HG03439 (cell line): Measurements from ENCODE around the gene TRPC5OS.
A peak's percentile ranks its signal among the peaks of the same experiment; 100 is the strongest.

Source experiments
- ATAC-seq: cut with Tn5 transposase; IDR thresholded peaks from one replicate; pipeline ENCODE4 v1.9.1; 2021; ENCODE audit warnings: mild to moderate bottlenecking, moderate library complexity; ENCODE audit not compliant: unreplicated experiment

TRPC5OS gene

DNA sequence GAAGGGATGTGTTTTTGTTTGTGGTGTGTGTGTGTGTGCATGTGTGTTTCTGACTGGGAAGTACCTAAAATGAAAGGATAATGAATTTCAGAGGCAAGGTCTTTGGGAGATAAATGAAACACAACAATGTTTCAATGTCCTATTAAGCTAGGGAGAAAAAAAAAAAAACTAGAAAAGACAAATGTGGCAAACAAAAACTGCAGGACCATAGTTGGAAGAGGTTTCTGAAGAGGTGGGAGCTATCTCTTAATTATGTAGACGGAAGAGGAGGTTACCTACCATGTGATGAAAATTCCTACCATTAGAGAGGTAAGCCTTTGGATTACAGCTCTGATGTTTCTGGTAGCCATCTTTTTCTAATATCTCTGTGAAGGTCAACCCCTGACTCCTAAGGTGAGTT is at the start of gene TRPC5OS:
Gene TRPC5OS (plus strand): TSS at position 301 of the 400 bp plus-strand sequence. CDS start 25,669 bp downstream, outside the sequence.
- no peak for ATAC-seq

DNA sequence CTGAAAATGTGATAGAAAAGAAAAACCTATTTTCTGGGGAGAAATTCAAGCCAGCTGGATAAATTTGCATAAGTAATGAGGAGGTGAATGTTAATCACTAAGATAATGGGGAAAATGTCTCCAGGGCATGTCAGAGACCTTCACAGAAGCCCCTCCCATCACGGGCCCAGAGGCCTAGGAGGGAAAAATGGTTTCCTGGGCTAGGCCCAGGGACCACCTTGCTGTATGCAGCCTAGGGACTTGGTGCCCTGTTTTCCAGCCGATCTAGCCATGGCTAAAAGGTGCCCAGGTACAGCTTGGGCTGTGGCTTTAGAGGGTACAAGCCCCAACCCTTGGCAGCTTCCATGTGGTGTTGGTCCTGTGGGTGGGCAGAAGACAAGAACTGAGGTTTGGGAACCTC is 46.6 kb upstream of the TRPC5OS start:
- ATAC-seq = no peak

DNA sequence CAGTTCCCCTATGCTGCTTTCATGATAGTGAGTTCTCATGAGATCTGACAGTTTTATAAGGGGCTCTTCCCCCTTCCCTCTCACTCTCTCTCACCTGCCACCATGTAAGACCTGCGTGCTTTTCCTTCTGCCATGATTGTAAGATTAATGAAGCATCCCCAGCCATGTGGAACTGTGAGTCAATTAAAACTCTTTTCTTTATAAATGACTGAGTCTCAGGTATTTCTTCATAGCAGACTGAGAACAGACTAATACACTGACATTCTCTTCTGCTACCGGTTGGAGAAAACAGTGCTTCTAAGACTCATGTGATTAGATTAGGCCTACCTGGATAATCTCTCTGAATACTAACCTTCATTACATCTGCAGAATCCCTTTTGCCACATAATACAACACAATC is 45.4 kb upstream of the TRPC5OS start:
- ATAC-seq = no peak

GRCh38 chrX:111831343-111831742 is 44.6 kb upstream of the TRPC5OS start:
- ATAC-seq = no peak

GRCh38 chrX:111837197-111837596 is 38.8 kb upstream of the TRPC5OS start:
- ATAC-seq = no peak

DNA sequence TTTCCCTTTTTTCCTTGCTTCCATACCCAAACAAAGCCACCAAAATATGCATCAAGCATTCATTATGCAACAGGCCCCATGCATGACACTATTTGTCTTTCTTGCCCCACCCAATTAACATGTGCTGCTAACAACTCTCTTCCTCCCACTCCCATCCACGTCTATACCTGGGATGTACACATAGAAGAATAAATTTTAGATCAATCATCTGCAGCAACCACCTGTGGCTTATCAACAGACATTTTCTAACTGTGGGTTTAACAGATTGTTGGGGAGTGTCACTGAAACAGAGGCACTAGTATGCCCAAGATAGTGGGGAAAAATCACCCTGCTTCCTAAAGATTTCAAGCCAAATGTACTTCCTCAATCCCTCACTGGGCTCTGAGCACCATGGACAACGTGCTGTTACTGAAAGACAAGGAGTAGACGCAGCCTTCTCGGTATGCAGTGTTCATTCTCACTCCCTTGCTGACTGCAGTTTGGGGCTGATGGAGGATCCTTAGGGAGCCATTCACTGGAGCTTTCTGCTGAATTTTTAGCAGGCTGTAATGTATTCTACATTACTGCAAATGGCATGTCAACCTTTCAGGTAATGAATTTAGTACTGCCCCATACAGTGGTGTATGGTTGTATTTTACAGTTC is 28.4 kb upstream of the TRPC5OS start:
- no peak for ATAC-seq

- ATAC-seq = no peak
Measured at GRCh38 chrX:111848541-111848940, 27.4 kb upstream of the TRPC5OS start.

DNA sequence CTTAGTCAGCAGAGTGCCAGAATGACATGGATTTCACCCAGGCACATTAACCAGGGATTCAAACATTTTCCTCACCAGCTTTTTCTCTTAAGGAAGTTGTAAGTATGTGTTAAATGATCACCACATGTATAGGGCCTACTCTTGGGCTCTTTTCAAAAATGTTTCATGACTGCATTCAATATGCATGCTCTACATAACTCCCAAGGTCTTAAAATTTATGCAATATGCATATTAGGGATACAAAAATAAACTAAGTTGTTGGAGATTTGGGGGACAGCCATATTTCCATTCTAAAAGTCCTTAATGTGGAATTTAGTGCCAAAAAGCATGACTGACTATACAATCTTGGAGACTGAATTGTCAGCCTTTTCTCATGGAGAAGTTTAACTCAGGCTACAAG is 25.0 kb upstream of the TRPC5OS start:
- no peak for ATAC-seq

- no peak for ATAC-seq
Measured at GRCh38 chrX:111854556-111855490, 21.2 kb upstream of the TRPC5OS start.

DNA sequence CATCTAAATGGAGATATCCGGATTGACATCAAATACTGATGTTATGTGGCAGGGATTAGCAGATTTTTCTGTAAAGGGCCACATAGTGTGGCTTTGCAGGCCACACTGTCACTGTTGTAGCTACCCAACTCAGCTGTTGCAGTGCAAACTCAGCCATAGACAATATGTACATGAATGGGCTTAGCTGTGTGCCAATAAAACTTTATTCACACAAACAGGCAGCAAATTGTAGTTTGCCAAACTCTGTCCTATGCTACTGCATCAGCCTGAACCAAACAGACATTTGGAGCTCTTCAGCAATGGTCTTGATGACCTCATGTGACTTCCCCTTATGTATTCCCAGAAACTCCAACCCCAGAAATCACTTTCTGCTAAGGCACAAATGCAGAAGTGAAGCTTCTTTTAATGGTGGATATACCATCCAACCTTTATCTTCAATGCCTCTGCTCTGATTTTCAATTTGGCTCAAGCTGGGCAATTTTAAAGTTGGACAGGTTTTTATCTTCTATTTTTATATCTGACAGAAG is 18.4 kb upstream of the TRPC5OS start:
- no peak for ATAC-seq

DNA sequence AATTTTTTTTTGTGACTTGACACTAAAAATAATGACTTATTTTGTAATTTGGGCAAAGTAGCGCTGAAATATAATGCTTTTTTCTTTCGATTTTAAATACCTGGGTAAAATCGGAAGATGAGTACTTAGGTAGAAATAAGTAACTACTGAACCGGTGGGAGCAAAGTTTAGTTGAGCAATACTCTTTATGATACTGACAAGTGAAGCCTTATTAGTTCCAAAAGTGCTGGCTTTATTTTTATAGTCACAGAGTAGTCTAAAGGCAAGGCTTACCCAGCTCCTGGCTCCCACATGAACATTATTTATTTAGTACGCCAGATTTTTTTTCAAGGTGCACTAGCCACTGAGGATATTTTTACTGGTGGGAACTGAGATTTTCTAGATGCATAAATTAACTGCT is 14.4 kb upstream of the TRPC5OS start:
- ATAC-seq = no peak

DNA sequence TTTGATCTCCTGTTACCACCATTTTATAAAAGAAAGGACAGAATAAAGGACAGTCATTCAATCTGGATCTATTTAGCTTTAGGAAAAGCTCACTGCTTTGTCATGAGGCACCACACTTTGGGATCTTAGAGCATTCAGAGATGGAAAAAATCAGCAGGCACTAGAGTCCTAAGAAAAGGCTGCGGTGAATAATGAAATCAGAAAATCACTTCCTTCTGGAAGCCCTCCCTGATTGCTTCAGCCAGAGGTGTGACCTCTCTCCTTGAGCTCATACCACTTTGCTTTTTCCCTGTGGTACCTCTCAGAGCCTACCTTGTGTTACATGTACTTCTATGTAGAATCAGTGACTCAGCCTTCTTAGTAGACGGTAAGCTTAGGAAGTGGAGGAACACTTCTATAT is 8.7 kb upstream of the TRPC5OS start:
- no peak for ATAC-seq

DNA sequence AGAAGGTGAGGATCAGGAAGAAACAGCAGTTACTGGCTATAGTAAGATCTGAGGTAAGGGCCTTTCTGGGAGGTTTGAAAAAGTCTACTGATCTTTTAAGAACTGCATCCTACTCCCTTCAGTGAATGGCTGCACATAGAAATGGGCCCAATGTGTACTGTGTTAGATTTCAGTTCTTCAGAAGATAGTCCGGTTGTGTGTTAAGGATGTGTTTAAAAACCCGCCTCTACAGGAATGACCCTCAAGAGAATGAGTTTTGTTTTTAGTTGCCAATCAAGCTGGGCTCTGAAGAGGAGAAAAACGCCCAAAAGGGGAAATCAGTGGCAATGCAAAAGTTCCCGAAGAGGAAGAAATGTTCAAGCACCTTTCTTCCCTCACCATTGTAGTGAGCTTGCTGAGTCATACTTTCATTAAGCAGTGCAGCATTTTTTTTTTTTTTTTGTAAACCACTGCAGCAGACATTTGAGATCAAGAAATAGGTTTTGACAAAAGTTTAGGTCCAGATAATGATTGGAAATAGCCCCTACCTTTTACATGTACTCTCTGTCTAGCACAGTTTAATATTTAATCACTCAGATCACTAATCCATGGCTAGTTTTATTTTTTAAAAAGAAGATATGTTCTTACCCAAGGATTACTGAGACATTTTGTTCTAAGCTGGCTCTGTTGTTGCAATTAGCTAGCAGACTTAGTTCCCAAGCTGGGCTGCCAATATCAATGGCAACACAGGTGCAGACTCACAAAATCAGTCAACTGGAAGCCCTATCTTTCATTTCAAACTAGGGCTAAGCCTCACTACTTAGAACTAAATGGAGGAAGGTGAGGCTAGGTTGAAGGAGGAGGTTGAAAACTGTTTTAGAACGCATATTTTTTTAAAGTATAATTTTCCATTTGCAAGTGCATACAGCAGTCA is 7.0 kb upstream of the TRPC5OS start:
- ATAC-seq = peak; percentile 50

DNA sequence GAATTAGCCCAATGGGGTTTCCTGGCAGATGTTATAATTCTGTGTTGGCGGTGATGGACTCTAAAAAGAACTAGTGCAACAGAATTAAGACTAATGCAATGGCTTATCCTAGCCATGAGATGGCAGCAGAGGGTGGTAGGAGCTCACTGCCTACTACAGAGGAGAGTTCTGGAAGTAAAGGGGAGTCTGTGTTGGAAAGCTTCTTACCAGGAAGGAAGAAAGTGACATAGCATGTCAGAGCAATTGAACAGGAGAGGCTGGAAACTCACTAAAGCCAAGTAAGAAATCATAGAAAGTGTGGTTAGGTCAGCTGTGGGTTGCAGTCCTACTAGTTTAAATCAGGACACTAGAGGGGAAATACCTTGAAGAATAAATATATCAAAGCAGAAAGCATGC is 6.3 kb upstream of the TRPC5OS start:
- ATAC-seq = peak; percentile 85

DNA sequence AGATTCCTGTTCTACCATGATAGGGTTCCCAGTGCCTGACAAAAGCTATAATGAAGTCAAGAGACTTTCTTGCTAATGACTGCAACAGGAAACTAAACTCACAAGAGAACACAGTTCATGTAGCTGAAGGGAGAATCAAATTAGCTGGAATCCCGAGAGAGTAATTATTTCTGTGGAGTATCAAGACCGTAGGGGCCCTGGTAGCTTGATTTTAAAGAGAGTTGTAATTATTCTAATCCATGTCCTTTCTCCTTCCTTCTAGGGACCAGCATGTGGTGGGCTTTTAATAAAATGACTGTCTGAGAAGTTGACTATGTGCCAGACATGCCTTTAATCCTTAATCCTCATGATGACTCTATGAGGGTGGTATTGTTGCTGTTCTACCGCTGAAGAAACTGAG is 1.7 kb upstream of the TRPC5OS start:
- ATAC-seq = no peak

- no peak for ATAC-seq
Measured at GRCh38 chrX:111876646-111877045, 665 bp downstream of the TRPC5OS start.

DNA sequence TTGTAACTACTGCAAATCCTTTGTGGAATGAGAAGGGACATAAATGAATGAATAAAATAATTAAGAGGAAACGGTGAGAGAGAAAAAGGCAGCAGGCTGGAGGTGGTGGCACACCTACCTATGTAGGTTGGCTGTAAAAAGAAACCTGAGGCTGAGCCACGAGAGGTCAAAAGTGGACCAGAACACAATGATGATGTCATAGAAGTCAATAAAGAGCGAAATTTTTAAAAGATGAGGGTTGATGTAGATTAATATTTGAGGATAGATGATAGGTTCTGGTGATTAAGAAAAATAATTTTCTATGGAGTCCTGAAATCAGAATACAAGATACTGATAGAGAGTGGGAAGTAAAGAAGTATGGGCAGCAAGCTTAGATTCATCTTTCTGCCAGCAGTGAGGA is 1.7 kb downstream of the TRPC5OS start:
- ATAC-seq = no peak

GRCh38 chrX:111880735-111881134 is 4.8 kb downstream of the TRPC5OS start:
- ATAC-seq = no peak

DNA sequence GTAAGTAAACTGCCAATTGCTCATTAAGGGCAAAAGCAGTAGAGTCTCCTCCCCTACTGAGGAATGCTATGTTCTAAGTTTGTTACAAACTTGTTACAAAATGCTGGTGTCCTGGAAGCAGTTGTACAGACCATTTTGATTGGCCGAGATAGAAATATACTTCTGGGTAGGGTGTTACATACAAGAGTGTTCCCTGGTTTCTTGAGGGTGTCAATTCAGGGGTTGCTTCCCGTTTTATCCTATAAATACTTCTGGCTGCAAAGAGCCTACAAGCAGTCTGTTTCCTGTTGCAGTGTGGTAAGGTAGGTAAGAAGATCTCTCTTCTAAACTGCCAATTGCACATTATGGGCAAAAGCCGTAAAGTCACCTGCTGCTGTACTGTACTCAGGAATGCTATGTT is 5.7 kb downstream of the TRPC5OS start:
- no peak for ATAC-seq

DNA sequence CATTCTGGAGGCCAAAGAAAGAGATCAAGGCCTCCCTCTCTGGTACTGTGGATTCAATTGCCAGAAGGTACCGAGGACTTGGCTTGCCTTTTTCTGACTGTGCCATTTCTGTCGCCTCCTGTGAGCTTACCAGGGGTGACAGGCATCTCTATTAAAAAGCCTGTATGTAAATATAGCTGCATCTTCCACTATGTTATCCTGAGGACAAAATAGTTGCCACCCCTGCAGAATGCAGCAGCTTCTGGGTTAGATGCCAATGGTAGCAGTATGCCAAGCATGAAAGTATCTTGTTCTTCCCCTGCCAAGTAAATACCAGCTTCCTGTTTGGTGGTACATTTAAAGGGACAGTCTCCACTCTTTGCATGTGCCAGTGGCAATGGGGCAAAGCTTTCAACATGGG is 10.7 kb downstream of the TRPC5OS start:
- ATAC-seq = no peak

GRCh38 chrX:111888600-111888999 is 12.6 kb downstream of the TRPC5OS start:
- ATAC-seq = no peak
